Gastrocnemius medialis (tissue), 4 donors: ENCODE results near the gene PROM1. TPM values are rescaled to one million over a fixed set of nuclear protein-coding genes. Genes with fewer than 3 reads are reported as not detected.

Source experiments
- ATAC-seq, 2 donors: fragments of 150-250 bp; one replicate each; pipeline ENCODE4 v1.9.1; 2016
- DNase-seq, 2 donors: peaks; one replicate each; pipeline ENCODE4 v3.0.0-alpha.2; 2019
- H3K27ac ChIP-seq, 4 donors: fragments of 200-600 bp; sonication (generic); 1 replicate in 1 of 4; 2 replicates in 3 of 4; pipeline ENCODE4 v1.5.1; 2016 to 2018; ENCODE audit warnings: mild to moderate bottlenecking in 2 of 4, moderate library complexity in 1 of 4
- H3K27me3 ChIP-seq, 3 donors: fragments of 200-600 bp; sonication (generic) in 2 of 3; 1 replicate in 1 of 3; 2 replicates in 2 of 3; pipeline versions ENCODE4 v1.5.1 to v1.6.0; 2016 to 2019; ENCODE audit warnings: mild to moderate bottlenecking in 1 of 3, moderate library complexity in 1 of 3
- H3K36me3 ChIP-seq, 2 donors: fragments of 200-600 bp; sonication (generic) in 1 of 2; one replicate each; pipeline ENCODE4 v1.5.1; 2017 to 2018
- H3K4me1 ChIP-seq, 2 donors: fragments of 200-600 bp; sonication (generic) in 1 of 2; one replicate each; pipeline ENCODE4 v1.5.1; 2016 to 2017; ENCODE audit warnings: mild to moderate bottlenecking in 2 of 2
- H3K4me3 ChIP-seq, 4 donors: fragments of 200-600 bp; sonication (generic) in 3 of 4; 1 replicate in 1 of 4; 2 replicates in 3 of 4; pipeline ENCODE4 v1.5.1; 2016 to 2019; ENCODE audit warnings: mild to moderate bottlenecking in 2 of 4
- H3K9me3 ChIP-seq, 3 donors: fragments of 200-600 bp; sonication (generic) in 2 of 3; 1 replicate in 1 of 3; 2 replicates in 2 of 3; pipeline ENCODE4 v1.5.1; 2016 to 2019
- CTCF ChIP-seq, 5 experiments: fragments of 450-650 bp in 3 of 5; fragments of 200-600 bp in 2 of 5; sonication (generic) in 2 of 5; IDR thresholded peaks in 4 of 5; conservative IDR thresholded peaks in 1 of 5; 1 replicate in 4 of 5; 2 replicates in 1 of 5; pipeline ENCODE4 v1.5.1; 2016 to 2019; ENCODE audit warnings: antibody characterized with exemption in 5 of 5, mild to moderate bottlenecking in 3 of 5, moderate library complexity in 3 of 5
- POLR2A ChIP-seq, 2 donors: fragments of 450-650 bp; IDR thresholded peaks; one replicate each; pipeline ENCODE4 v1.6.1; 2017; ENCODE audit warnings: antibody characterized with exemption in 2 of 2, mild to moderate bottlenecking in 2 of 2, moderate library complexity in 2 of 2
- in situ Hi-C, 4 donors: fragments of 200-750 bp; cut with MboI; loops; one replicate each; pipeline versions ENCODE4 v1.15.0 to v1.8.0; 2017; ENCODE audit warnings: low sequenced_read_pairs in 4 of 4
- intact Hi-C: fragments of 100-400 bp; cut with DNase I; formaldehyde crosslinking; loops from one replicate; pipeline ENCODE4 v1.15.1; 2023; ENCODE audit warnings: low total_unique reads
- total RNA-seq, 4 donors: library from RNA; depleted of rRNA; stranded (reverse); fragments of >200 nt; gene quantifications; one replicate each; pipeline versions ENCODE4 v1.1.0 to v1.2.3, GENCODE V29; 2016

Gene PROM1
- total RNA-seq, 4 donors from 2014 or later, result 0.11 to 2.9 (median 0.58) TPM; not detected in 1

- no peak overlapping the region for H3K4me3 ChIP-seq
- TF ChIP-seq CTCF (IDR thresholded peaks at IDR 0.05 in 4 of 5, conservative IDR thresholded peaks at IDR 0.05 in 1 of 5) (no peak), POLR2A (IDR thresholded peaks at IDR 0.05) (no peak)
- H3K9me3 ChIP-seq, result no peaks in the 10 kb centered on the region
- DNase-seq, result no peak
- in situ Hi-C loops, result loop anchor here (5.0 to 25.0 kb wide), 6 partner anchors 157 to 1432 kb away; no protein-coding TSS in a partner anchor
- H3K4me1 ChIP-seq, result peaks cover 4 to 8% of the 10 kb centered on the region in 2 donors
- no peak overlapping the region for H3K27ac ChIP-seq
- no peaks in the 10 kb centered on the region for H3K36me3 ChIP-seq
- no peak for ATAC-seq
- no peaks in the 10 kb centered on the region for H3K27me3 ChIP-seq
- intact Hi-C loops, result no loop called here
These were observed 53.9 kb downstream of the PROM1 start for GRCh38 chr4:16029886-16030285.

- in situ Hi-C loops (loop anchor here in 3 of 4 donors (5.0 to 25.0 kb wide), 5 partner anchors 158 to 1433 kb away; no protein-coding TSS in a partner anchor), intact Hi-C loops (no loop called here)
- DNase-seq (no peak), ATAC-seq (no peak)
- Histone ChIP-seq H3K4me3 (no peak overlapping the region), H3K4me1 (peaks cover 4 to 8% of the 10 kb centered on the region in 2 donors), H3K27me3 (no peaks in the 10 kb centered on the region), H3K9me3 (no peaks in the 10 kb centered on the region), H3K36me3 (no peaks in the 10 kb centered on the region), H3K27ac (no peak overlapping the region)
- TF ChIP-seq CTCF (IDR thresholded peaks at IDR 0.05 in 4 of 5, conservative IDR thresholded peaks at IDR 0.05 in 1 of 5) (no peak), POLR2A (IDR thresholded peaks at IDR 0.05) (no peak)
These were observed 54.6 kb downstream of the PROM1 start for GRCh38 chr4:16029262-16029661.

GRCh38 chr4:16027626-16028025 lies 56.2 kb downstream of the PROM1 start:
- DNase-seq, result no peak
- Histone ChIP-seq H3K27ac (no peak overlapping the region), H3K27me3 (no peaks in the 10 kb centered on the region), H3K4me3 (no peak overlapping the region), H3K4me1 (peaks cover 4 to 8% of the 10 kb centered on the region in 2 donors), H3K9me3 (no peaks in the 10 kb centered on the region), H3K36me3 (no peaks in the 10 kb centered on the region)
- in situ Hi-C loops, result loop anchor here in 3 of 4 donors (5.0 to 25.0 kb wide), 5 partner anchors 160 to 1435 kb away; no protein-coding TSS in a partner anchor
- intact Hi-C loops, result no loop called here
- no peak for TF ChIP-seq CTCF (IDR thresholded peaks at IDR 0.05 in 4 of 5, conservative IDR thresholded peaks at IDR 0.05 in 1 of 5)
- no peak for TF ChIP-seq POLR2A (IDR thresholded peaks at IDR 0.05)
- ATAC-seq, result no peak

- Histone ChIP-seq H3K36me3 (no peaks in the 10 kb centered on the region), H3K4me1 (peaks cover 4 to 8% of the 10 kb centered on the region in 2 donors), H3K4me3 (no peak overlapping the region), H3K27me3 (no peaks in the 10 kb centered on the region), H3K27ac (no peak overlapping the region), H3K9me3 (no peaks in the 10 kb centered on the region)
- TF ChIP-seq POLR2A (IDR thresholded peaks at IDR 0.05) (no peak), CTCF (IDR thresholded peaks at IDR 0.05 in 4 of 5, conservative IDR thresholded peaks at IDR 0.05 in 1 of 5) (no peak)
- no peak for ATAC-seq
- in situ Hi-C loops (loop anchor here in 3 of 4 donors (5.0 to 25.0 kb wide), 5 partner anchors 160 to 1435 kb away; no protein-coding TSS in a partner anchor), intact Hi-C loops (no loop called here)
- no peak for DNase-seq
These were observed 56.7 kb downstream of the PROM1 start for GRCh38 chr4:16027114-16027513.
